A204.1 (cell line): Measurements from ENCODE around the gene HTR2B.
"Not testable (repeated sequence)": the region's sequence is repeated elsewhere in the genome, so short reads cannot be mapped to it uniquely, and the experiment has no call there.

Experiments
- FAIRE-seq: peaks from 2 replicates; lab custom pipeline; 2012; peaks lifted over from hg19 to GRCh38; lab: Jason Lieb, UNC

The HTR2B gene

DNA sequence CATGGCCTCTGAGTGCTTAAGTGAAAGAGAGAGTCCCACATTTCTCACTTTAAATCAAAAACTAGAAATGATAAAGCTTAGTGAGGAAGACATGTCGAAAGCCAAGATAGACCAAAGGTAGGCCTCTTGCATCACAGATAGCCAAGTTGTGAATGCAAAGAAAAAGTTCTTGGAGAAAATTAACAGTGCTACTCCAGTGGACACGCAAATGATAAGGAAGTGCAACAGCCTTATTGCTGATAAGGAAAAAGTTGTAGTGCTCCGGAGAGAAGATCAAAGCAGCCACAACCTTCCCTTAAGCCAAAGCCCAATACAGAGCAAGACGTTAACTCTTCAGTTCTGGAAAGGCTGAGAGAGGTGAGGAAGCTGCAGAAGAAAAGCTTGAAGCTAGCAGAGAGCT lies 36.1 kb downstream of the HTR2B start:
- no peak for FAIRE-seq

DNA sequence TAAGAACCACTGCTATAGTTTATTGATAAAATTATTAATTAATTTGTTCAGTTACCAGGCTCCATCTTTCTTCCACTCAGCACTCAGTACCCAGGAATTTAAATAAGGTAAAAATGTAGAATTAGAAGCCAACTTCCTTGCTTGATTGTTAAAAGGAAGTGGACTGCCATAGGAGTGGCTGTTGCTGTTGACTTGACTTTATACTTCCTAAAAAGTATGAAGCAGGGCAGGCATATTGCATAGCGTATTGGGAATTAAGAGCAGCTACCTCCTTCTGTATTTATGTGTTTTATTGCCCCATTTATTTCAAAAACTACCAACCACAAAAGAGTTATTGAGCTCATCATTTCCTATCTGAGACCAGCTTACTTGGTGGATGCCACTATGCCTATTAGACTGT lies 40.3 kb downstream of the HTR2B start:
- FAIRE-seq, result no peak

DNA sequence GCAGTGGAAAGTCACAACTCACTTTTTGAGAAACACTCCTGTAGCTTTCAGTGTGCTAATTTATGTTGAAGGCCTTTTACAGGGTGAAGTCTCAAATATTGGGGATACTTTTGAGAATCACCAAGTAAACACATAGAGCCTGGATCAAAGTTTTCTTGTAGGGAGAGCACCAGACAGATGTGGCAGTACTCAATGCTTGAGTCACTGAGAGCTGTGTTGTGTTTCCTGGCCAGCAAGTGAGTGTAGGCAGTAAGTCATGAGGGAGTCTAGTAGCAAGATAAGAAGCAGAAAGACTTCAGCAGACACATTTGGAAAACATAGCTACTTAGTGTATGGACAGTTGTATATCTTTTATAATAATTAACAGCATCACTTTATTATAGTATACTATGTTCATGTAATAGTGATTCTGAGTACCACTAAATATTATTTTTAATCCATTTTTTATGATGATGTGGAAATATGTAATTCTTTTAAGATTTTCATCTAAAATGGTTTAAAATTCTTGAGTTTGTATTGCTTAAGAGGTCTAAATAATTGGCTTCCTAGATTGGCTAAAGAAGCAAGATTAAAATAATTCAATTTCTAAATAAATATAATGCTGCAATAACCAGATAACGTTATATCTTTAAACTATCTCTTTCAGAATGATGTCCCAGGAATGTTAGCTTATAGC lies 55.3 kb downstream of the HTR2B start:
- peak; percentile 34 for FAIRE-seq

DNA sequence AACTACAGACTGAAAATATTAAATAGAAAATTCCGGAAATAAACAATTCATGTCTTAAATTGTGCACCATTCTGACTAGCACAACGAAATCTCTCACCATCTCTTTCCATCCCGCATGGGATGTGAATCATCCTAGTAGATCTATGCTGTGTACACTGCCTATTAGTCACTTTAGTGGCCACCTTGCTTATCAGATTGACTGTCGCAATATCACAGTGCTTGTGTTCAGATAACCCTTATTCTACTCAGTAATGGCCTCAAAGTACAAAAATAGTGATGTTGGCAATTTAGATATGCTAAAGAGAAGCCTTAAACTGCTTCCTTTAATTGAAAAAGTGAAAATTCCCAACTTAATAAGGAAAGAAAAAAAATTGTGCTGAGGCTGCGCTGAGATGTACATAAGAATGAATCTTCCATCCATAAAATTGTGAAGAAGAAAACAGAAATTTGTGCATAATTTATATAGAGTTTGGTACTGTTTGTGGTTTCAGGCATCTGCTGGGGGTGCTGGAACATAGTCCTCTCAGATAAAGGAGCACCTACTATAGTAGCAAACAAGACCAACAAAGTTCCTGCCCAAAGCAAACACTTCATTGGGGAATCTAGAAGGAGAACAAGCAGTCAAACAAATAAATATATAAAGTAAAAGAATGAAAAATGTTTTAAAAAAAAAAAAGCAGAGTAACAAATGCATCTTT lies 56.2 kb downstream of the HTR2B start:
- FAIRE-seq, result no peak

DNA sequence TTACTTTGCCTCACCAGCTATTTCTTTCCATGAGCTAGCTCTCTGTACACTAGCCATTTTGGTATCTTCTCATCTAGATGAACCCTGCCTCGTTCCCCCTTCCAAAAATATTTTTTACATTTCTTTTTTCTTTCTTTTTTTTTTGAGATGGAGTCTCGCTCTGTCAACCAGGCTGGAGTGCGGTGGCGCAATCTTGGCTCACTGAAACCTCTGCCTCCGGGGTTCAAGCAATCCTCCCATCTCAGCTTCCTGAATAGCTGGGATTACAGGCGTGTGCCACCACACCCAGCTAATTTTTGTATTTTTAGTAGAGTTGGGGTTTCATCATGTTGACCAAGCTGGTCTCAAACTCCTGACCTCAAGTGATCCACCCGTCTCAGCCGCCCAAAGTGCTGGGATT lies 57.3 kb downstream of the HTR2B start:
- FAIRE-seq, result not testable (repeated sequence)

DNA sequence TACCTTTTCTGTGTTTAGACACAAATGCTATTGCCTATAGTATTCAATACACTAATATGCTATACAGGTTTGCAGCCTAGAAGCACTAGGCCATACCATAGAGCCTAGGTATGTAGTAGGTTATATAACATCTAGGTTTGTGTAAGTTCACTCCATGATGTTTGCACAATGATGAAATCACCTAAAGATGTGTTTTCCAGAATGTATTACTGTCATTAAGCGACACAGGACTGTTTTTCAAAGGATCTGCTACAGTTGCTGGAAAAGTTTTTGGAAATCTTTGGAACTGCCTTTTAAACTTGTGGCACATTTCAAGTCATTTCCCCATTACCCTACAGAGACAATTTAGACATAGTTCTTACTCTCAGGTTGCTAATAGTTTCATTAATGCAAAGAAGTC lies 58.9 kb downstream of the HTR2B start:
- FAIRE-seq, result no peak

DNA sequence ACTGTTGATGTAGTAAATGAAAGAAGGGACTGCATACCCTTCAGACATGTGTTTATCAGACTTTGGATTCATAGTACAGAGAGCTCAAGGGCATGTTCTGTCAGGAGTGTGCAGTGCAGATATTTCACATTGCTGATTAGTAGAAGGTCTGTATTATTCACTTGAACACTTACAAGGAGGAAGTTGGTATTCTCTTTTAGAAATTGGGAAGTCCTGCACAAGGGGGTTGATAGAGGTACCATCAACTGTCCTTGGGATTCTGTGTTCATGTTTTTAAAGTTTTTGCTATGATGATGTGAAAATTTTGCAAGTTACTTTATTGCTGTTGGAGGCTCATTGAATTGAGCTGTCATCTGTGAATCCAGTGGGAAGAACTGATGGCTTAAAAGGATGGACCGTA lies 61.5 kb downstream of the HTR2B start:
- no peak for FAIRE-seq

DNA sequence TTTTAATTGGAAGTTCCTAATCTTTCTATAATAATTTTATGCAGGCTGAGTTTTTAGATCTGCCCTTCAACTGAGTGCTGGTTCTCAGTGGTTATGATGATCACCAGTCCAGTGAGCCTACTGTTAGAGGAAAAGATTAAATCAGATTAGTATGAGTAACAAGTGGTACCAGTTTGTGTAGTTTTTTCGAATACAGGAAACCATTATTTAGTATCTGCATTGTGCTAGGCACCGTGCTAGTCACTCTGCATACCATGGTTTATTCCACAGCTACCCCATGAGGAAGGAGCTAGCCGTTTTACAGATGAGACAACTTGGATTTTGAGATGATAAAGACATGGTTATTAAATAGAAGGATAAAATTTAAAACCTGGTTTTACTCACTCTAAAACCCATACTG lies 62.1 kb downstream of the HTR2B start:
- no peak for FAIRE-seq

DNA sequence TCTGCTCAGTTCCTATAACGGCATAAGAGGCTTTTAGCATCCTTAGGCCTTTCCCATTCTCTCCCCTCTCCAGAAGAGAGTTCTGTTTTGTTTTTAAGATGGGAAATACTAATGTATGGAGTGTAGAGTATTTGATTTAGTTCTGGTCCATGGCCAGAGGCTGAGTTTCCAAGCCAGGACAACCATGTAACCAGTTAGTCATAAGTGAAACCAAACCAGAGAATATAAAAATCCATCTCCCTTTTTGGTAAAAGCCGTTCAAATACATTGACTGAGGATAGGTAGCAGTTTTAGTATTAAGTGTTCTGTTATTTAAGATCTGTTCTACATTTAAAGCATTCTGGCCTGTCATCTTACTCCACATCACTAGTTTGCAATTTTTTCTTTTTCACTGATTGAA lies 65.1 kb downstream of the HTR2B start:
- FAIRE-seq, result no peak

DNA sequence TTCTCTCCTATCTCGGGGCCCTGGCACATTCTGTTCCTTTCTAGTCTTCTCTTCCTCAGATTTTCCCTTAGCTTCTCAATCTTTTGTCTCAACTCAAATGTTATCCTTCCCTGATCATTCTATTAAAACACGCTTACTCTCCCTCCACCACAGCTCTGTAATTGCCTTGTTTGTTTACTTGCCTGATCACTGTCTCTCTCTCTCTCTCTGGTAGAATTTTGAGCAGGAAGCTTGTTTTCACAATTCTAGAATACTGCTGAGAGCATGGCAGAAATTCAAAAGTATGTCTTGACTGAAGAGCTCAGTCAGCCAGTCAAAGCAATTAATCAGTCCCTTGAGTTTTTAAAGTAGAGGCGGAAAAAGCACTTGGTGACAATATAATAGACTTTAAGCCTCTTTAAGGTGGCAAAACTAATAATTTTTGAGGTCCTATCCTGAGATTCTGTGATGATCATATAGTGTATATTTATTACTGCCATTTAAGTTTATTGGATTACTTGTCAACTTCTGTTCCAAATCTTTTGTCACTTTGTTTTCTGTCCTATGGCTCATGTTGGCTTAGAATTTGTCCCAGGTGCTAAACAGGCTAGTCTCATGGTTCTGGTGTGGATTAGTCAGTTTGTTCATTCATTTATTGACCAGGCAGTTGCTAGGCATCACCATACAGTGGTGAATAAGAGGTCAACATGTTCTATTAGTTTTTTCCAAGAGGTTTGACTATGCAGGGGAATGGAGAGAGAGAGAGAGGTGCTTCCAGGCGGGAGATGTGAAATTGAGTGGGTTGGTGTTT lies 65.9 kb downstream of the HTR2B start:
- FAIRE-seq, result no peak
